SU-DHL-6 (cell line): ENCODE measurements around the gene ZYG11B.
"Not testable (repeated sequence)": the region's sequence is repeated elsewhere in the genome, so short reads cannot be mapped to it uniquely, and the experiment has no call there.

Experiments
- H2AFZ ChIP-seq: fragments of 200-600 bp; sonication (generic); 2 replicates; pipeline ENCODE4 v1.6.1; 2014; ENCODE audit warnings: low read depth, mild to moderate bottlenecking, moderate library complexity, mixed read lengths, antibody characterized with exemption, low read length; ENCODE audit not compliant: severe bottlenecking
- H3F3A ChIP-seq: fragments of 200-600 bp; shearing (Covaris generic); 2 replicates; pipeline ENCODE4 v1.6.0; 2016; ENCODE audit warnings: antibody characterized with exemption, mild to moderate bottlenecking; ENCODE audit not compliant: insufficient read depth
- H3K27ac ChIP-seq: fragments of 200-600 bp; sonication (generic); 2 replicates; pipeline ENCODE4 v1.5.1; 2016; ENCODE audit warnings: low read depth, mild to moderate bottlenecking, low read length, moderate library complexity, mixed read lengths
- H3K27me3 ChIP-seq: fragments of 200-600 bp; sonication (generic), shearing (Covaris generic); 2 replicates; pipeline ENCODE4 v1.6.0; 2014; ENCODE audit warnings: mild to moderate bottlenecking, low read length
- H3K36me3 ChIP-seq: fragments of 200-600 bp; sonication (generic); 2 replicates; pipeline ENCODE4 v1.6.1; 2014; ENCODE audit warnings: mild to moderate bottlenecking, low read length, mixed read lengths
- H3K4me2 ChIP-seq: fragments of 300-600, 200-600 bp; shearing (Covaris generic), sonication (generic); 2 replicates; pipeline ENCODE4 v1.6.0; 2014; ENCODE audit warnings: low read length, low read depth, mild to moderate bottlenecking; ENCODE audit not compliant: poor library complexity, severe bottlenecking
- H3K4me3 ChIP-seq: fragments of 200-600 bp; sonication (generic); 2 replicates; pipeline ENCODE4 v1.5.1; 2014; ENCODE audit warnings: antibody characterized with exemption, low read length, mild to moderate bottlenecking, mixed read lengths; ENCODE audit not compliant: insufficient read depth, poor library complexity, severe bottlenecking
- H3K79me2 ChIP-seq: fragments of 200-600 bp; sonication (generic); 2 replicates; pipeline ENCODE4 v1.6.1; 2014; ENCODE audit warnings: mild to moderate bottlenecking, low read length, moderate library complexity; ENCODE audit not compliant: insufficient read depth
- H3K9ac ChIP-seq: fragments of 200-600 bp; sonication (generic); 2 replicates; pipeline ENCODE4 v1.7.0; 2014; ENCODE audit warnings: mild to moderate bottlenecking, low read length
- H3K9me2 ChIP-seq: fragments of 200-600 bp; sonication (generic); replicated peaks from 2 replicates; pipeline ENCODE4 v1.6.1; 2014; ENCODE audit warnings: low read length; ENCODE audit not compliant: insufficient read depth
- H3K9me3 ChIP-seq: fragments of 200-600 bp; sonication (generic); 2 replicates; pipeline ENCODE4 v1.6.1; 2014; ENCODE audit warnings: low read length, mixed read lengths; ENCODE audit not compliant: insufficient read depth
- H4K20me1 ChIP-seq: fragments of 200-600 bp; sonication (generic); 2 replicates; pipeline ENCODE4 v1.6.1; 2014; ENCODE audit warnings: low read depth, mild to moderate bottlenecking, antibody characterized with exemption, low read length, moderate library complexity, mixed read lengths
- EZH2phosphoT487 ChIP-seq: fragments of 200-600 bp; sonication (generic), shearing (Covaris generic); conservative IDR thresholded peaks from 2 replicates; pipeline ENCODE4 v1.6.1; 2018; ENCODE audit warnings: mild to moderate bottlenecking, antibody characterized with exemption, low read length, moderate library complexity, mixed read lengths
- TF ChIP-seq, protein P1 (sequence below): fragments of 200-600 bp; sonication (generic); IDR thresholded peaks from one replicate; pipeline ENCODE4 v1.5.1; 2017; ENCODE audit warnings: antibody characterized with exemption, mild to moderate bottlenecking, low read length, moderate library complexity; ENCODE audit not compliant: insufficient read depth, poor library complexity, severe bottlenecking

Gene ZYG11B

GRCh38 chr1:52707927-52708655, 18.2 kb upstream of the ZYG11B start:
- H3K9me2 ChIP-seq = no peaks in the 10 kb centered on the region
- no peaks in the 10 kb centered on the region for H3K79me2 ChIP-seq
- no peak overlapping the region for H3K9ac ChIP-seq
- no peak overlapping the region for H2AFZ ChIP-seq
- no peak overlapping the region for H3K4me2 ChIP-seq
- no peak overlapping the region for H3K4me3 ChIP-seq
- no peaks in the 10 kb centered on the region for H3K9me3 ChIP-seq
- TF ChIP-seq, protein P1, sequence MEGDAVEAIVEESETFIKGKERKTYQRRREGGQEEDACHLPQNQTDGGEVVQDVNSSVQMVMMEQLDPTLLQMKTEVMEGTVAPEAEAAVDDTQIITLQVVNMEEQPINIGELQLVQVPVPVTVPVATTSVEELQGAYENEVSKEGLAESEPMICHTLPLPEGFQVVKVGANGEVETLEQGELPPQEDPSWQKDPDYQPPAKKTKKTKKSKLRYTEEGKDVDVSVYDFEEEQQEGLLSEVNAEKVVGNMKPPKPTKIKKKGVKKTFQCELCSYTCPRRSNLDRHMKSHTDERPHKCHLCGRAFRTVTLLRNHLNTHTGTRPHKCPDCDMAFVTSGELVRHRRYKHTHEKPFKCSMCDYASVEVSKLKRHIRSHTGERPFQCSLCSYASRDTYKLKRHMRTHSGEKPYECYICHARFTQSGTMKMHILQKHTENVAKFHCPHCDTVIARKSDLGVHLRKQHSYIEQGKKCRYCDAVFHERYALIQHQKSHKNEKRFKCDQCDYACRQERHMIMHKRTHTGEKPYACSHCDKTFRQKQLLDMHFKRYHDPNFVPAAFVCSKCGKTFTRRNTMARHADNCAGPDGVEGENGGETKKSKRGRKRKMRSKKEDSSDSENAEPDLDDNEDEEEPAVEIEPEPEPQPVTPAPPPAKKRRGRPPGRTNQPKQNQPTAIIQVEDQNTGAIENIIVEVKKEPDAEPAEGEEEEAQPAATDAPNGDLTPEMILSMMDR = no peak
- TF ChIP-seq EZH2phosphoT487 = no peak
- no peak overlapping the region for H3K27ac ChIP-seq
- H3K36me3 ChIP-seq = no peaks in the 10 kb centered on the region
- H3F3A ChIP-seq = no peaks in the 10 kb centered on the region
- H3K27me3 ChIP-seq = no peaks in the 10 kb centered on the region
- no peaks in the 10 kb centered on the region for H4K20me1 ChIP-seq

GRCh38 chr1:52709016-52709415, 17.2 kb upstream of the ZYG11B start:
- Histone ChIP-seq H3K79me2 (no peaks in the 10 kb centered on the region), H3K9ac (no peak overlapping the region), H3K4me2 (no peak overlapping the region), H3F3A (no peaks in the 10 kb centered on the region), H3K4me3 (no peak overlapping the region), H3K9me2 (no peaks in the 10 kb centered on the region), H3K27me3 (no peaks in the 10 kb centered on the region), H4K20me1 (no peaks in the 10 kb centered on the region), H3K9me3 (no peaks in the 10 kb centered on the region), H2AFZ (no peak overlapping the region), H3K36me3 (no peaks in the 10 kb centered on the region), H3K27ac (no peak overlapping the region)
- TF ChIP-seq, protein P1 = no peak
- no peak for TF ChIP-seq EZH2phosphoT487

GRCh38 chr1:52713590-52713989, 12.7 kb upstream of the ZYG11B start:
- Histone ChIP-seq H3K27ac (no peak overlapping the region), H3F3A (no peaks in the 10 kb centered on the region), H3K9ac (no peak overlapping the region), H3K9me3 (no peaks in the 10 kb centered on the region), H3K36me3 (no peaks in the 10 kb centered on the region), H3K4me2 (no peak overlapping the region), H3K79me2 (no peaks in the 10 kb centered on the region), H4K20me1 (no peaks in the 10 kb centered on the region), H2AFZ (no peak overlapping the region), H3K9me2 (no peaks in the 10 kb centered on the region), H3K27me3 (no peaks in the 10 kb centered on the region), H3K4me3 (no peak overlapping the region)
- no peak for TF ChIP-seq EZH2phosphoT487
- TF ChIP-seq, protein P1 = no peak

GRCh38 chr1:52715296-52715695, 11.0 kb upstream of the ZYG11B start:
- not testable (repeated sequence) for H3K36me3 ChIP-seq, H3K9ac ChIP-seq, H3K9me2 ChIP-seq, H3K9me3 ChIP-seq, H3K4me3 ChIP-seq, H3K27ac ChIP-seq, H3F3A ChIP-seq, H4K20me1 ChIP-seq, H3K79me2 ChIP-seq, H3K4me2 ChIP-seq, H2AFZ ChIP-seq, H3K27me3 ChIP-seq
